NCI-H1436 treated with DMSO at 0.1 percent for 48 hours (cell line): ENCODE data around the gene TSHR.

ENCODE experiments used
- DNase-seq: peaks from one replicate; lab custom pipeline; 2025; lab: John Stamatoyannopoulos, UW

Gene TSHR

GRCh38 chr14:81137316-81137715 lies 181.9 kb downstream of the TSHR start:
- DNase-seq: no peak

DNA sequence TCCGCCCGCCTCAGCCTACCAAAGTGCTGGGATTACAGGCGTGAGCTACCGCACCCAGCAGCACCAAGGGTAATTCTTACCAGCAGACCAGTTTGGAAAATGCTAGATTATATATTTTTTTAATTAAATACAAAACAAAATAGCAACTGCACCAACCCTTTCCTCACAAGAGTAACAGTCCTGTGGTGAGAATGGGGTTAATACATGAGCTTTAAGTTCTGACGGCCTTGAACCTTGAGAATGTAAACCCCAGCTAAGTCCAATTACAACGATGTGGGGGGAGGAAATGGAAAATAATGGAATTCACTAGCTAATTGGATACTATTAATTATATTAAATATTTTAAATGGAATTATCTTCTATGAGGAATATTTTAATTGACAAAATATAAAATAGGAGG lies 183.0 kb downstream of the TSHR start:
- no peak for DNase-seq

DNA sequence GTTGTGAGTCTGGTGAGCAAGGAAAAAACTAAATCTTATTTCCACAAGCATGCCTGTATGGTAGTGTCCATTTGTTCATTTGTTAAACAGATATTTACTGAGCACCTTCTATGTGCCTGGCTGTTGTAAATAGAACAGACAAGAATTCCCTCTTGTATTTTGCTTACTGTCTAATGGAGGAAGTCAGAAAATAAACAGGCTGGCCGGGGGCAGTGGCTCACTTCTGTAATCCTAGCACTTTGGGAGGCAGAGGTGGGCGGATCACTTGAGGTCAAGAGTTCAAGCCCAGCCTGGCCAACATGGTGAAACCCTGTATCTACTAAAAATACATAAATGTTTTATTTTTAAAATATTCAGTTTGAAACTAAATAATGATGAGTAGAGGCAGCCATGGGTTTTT lies 186.0 kb downstream of the TSHR start:
- no peak for DNase-seq

DNA sequence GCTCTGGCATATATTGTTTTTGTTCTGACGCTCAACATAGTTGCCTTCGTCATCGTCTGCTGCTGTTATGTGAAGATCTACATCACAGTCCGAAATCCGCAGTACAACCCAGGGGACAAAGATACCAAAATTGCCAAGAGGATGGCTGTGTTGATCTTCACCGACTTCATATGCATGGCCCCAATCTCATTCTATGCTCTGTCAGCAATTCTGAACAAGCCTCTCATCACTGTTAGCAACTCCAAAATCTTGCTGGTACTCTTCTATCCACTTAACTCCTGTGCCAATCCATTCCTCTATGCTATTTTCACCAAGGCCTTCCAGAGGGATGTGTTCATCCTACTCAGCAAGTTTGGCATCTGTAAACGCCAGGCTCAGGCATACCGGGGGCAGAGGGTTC lies 188.4 kb downstream of the TSHR start:
- DNase-seq: no peak

DNA sequence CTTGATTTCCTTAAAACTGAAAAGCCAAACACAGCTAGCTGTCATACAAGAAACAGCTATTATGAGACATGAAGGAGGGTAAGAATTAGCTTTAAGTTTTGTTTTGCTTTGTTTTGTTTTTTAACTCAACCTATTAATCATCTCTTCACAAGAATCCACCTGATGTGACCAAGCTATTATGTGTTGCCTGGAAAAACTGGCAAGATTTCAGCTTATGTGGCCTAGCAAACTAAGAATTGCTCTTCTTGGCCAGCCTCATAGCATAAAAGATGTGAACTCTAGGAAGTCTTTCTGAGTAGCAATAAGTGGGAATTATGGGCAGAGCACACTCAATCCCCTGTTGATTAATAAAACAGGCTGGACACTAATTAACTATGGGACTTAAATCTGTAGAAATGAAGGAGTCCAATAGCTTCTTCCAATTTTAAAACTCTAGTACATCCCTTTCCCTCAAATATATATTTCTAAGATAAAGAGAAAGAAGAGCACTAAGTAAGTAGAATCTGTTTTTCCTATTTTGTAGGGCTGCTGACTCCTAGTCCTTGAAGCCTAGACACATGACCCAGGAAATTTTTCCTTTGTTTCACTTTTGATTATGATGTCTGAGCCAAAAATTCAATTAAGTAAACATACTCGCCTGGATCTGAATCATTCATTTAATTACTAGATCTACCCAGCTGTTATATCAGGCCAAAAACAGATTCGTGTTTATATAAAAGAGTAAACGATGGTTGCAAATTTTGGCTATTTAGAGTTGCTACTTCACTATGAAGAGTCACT lies 189.6 kb downstream of the TSHR start:
- peak; percentile 17 for DNase-seq

DNA sequence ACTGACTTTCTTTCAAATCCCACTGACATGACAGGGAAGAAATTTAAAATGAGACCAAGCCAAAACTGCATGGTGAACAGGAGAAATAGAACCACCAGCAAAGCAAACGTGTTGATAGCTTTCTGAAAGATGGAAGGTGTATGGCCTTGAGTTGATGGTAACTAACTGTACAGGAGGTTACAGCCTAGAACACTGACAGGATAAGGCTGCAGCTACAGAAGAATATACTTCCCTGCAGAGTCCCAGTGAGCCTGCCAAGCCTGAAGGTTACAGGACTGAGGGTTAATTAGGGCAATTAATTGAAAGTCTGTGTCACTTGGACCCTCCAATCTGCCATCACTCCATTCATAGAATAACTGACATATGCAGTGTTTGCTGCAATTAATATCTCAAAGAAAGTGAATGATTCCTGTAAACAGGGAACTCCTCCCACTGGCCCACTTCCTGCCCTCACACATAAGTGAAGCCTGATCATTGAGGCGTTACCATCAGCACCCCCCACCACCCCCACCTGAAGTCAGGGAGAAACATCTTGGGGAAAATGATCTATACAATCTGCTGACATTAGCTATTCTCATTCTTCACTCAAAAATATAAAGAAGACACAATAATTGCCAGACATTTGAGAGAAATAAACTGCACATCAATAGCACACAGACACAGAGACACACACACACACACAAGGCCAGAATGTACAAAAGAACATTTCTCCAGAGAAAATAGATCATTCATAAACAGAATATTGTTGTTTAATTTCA lies 191.9 kb downstream of the TSHR start:
- DNase-seq: no peak

DNA sequence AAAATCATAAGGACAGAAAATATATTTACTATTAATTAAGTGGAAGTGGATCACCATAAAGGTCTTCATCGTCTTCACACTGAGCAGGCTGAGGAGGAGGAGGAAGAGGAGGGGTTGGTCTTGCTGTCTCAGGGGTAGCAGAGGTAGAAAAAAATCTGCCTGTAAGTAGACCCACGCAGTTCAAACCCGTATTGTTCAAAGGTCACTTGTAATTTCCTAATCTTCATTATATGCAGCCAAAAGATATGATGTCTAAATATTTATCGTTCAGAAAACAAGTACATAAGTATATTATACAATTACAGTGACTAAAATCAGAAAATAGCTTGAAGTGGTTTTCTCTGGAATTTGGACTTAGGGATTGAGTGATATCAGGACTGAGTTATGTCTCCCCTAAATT lies 193.2 kb downstream of the TSHR start:
- no peak for DNase-seq

GRCh38 chr14:81153187-81153586 lies 197.8 kb downstream of the TSHR start:
- DNase-seq: no peak

DNA sequence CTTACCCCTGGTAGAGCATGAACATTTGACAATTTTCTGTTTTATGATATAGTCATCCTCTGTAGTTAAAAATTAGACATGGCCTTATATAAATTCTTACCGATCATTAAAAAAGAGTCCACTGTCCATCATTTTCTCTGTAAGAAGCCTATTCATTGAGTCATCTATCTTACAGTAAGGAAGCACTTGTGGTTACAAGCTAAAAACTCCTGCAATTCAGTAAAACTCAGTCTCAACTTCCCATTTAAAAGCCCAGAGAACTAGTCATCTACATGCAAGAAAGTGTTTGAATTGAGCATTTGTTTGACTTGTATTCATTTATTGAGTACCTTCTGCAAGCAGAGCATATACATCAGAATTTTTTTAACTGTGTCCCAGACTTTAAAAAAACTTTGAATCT lies 202.0 kb downstream of the TSHR start:
- DNase-seq: no peak

DNA sequence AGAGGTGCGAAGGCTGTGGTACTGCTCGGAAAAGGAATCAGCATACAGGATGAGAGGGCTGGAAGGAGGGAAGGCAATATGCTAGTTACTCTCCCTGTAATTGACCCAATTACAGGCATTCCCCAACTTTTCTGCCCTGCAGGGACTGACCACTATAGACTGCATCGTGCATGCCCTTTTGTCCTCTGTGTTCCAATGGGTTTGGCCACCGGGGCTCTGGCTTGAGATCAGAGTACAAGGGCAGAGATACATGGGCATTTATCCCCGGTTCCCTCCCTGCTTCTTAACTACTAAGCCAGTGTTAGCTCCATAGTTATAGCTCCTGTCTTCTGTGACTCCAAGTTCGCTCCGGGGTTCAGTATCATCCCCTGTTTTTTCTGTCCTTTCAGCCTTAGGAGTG lies 205.7 kb downstream of the TSHR start:
- DNase-seq: no peak

DNA sequence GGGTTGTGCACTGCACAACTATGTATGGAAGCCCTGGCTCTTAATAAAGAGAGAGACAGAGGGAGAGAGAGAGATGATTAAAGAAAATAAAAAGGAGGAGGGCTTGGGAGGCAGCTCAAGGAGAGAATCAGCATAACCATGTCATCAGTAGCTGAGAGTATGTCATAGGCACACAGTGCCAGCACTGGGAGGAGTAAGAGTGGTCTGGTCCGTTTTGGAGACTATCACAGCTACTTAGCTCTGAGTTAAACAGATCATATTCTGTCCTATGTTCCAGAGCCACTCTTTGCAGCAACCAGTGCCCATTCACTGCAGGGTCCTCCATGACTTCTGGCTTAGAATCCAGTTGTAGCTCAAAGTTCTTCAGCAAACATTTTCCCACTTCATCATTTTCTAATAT lies 206.3 kb downstream of the TSHR start:
- DNase-seq: no peak

DNA sequence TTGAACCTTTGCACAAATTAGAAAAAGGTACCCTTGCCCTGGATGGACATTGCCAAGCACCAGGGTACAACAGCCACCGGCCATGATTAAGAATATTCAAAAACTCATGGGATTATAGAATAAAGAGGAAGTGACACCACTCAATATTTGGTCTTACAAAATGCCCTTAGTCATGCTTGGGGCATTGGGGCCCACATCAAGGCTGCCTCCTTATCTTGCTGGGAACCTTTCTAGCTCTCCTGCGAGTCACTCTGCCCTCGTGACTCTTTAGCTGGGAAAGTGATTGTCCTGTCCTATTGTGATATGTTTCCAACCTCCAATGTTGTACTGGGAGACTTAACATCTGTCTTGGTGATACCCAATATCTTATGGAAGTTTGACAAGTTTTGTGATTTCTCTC lies 207.5 kb downstream of the TSHR start:
- DNase-seq: no peak

DNA sequence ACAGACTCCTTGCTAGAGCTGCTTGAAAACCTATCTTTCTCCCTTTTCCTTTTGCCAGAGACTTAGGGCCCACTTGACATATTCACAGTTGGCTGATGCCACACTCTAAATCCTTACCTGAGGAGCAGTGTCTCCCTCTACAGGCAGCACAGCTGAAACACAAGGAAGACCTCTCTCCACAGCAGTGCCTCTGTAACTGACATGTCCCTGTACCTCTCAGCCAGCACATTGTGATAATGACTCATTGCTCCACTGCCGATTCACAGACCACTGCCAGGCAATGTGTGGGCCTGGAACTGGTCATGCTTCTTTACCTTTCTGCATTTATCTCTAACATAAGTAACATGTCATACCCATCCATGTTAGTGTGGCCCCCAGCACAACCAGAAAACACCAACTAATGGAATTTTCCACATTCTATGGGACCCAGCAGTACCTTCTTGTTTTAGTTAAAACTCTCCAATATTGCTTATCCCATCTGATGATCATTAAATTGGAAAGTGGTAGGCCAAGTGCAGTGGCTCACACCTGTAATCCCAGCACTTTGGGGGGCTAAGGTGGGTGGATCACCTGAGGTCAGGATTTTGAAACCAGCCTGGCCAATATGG lies 208.8 kb downstream of the TSHR start:
- DNase-seq: peak; percentile 24

- DNase-seq: no peak
These were observed 209.8 kb downstream of the TSHR start for GRCh38 chr14:81165188-81165587.

- DNase-seq: no peak
These were observed 210.7 kb downstream of the TSHR start for GRCh38 chr14:81166121-81166520.

GRCh38 chr14:81169267-81169666 lies 213.8 kb downstream of the TSHR start:
- no peak for DNase-seq

DNA sequence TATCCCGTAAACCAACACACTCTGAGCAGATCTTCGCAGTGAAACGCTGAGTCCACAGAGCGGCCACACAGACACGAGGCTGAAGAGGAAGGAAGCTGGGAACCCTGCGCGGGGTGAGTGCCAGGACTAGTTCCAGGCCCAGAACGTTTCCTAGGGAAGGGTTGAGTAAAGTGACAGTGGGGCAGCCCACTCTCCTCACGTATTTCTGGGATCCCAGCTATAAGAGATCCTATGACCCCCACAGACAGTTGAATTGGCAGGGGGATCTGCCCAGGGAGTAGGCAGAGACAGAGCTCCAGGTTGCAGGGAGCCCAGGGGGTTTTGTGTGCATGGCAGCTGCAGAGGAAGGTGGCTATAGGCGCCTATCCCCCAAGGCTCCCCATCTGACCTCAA lies 214.3 kb downstream of the TSHR start:
- no peak for DNase-seq

GRCh38 chr14:81170104-81170828 lies 214.8 kb downstream of the TSHR start:
- DNase-seq: peak; percentile 84

DNA sequence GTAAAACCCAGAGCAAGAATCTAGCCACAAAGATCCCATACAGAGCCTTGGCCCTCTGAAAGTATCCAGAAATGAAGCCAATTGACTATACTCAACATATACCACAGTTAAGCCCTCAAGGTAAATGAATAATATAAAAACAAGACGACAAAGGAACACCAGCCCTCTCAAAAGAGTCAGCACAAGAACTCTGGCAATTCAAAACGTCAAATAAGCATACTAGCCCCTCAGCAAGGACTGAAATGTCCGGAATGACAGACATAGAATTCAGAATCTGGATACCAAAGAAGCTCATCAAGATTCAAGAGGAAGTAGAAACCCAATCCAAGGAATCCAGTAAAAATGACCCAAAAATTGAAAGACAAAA lies 215.4 kb downstream of the TSHR start:
- DNase-seq: no peak

- no peak for DNase-seq
These were observed 216.9 kb downstream of the TSHR start for GRCh38 chr14:81172353-81172752.

GRCh38 chr14:81172881-81173280 lies 217.5 kb downstream of the TSHR start:
- DNase-seq: no peak

DNA sequence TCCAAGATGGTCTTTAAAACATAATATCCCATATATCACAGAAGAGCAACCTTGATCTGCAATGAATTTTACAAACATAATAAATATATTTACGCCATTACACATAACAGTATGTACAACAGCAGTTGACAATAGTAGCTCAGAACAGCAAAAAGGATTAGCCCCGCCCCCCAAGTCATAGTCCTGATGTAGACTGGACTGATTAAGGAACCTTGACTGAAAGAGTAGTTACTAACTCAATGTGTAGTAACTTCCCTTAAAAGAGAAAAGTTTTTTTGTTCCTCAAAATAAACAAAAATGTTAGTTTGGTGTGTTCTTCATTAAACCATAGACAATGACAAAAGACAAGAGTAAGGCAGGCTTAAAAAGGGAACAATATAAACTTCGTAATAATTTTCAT lies 220.8 kb downstream of the TSHR start:
- DNase-seq: no peak

GRCh38 chr14:81177225-81177624 lies 221.8 kb downstream of the TSHR start:
- no peak for DNase-seq
